ENCODE data around the gene TCHH. TPM values are rescaled to one million over a fixed set of nuclear protein-coding genes. Genes with fewer than 3 reads are reported as not detected.
"Not testable (repeated sequence)": the region's sequence is repeated elsewhere in the genome, so short reads cannot be mapped to it uniquely, and the experiment has no call there.

Gene TCHH, protein sequence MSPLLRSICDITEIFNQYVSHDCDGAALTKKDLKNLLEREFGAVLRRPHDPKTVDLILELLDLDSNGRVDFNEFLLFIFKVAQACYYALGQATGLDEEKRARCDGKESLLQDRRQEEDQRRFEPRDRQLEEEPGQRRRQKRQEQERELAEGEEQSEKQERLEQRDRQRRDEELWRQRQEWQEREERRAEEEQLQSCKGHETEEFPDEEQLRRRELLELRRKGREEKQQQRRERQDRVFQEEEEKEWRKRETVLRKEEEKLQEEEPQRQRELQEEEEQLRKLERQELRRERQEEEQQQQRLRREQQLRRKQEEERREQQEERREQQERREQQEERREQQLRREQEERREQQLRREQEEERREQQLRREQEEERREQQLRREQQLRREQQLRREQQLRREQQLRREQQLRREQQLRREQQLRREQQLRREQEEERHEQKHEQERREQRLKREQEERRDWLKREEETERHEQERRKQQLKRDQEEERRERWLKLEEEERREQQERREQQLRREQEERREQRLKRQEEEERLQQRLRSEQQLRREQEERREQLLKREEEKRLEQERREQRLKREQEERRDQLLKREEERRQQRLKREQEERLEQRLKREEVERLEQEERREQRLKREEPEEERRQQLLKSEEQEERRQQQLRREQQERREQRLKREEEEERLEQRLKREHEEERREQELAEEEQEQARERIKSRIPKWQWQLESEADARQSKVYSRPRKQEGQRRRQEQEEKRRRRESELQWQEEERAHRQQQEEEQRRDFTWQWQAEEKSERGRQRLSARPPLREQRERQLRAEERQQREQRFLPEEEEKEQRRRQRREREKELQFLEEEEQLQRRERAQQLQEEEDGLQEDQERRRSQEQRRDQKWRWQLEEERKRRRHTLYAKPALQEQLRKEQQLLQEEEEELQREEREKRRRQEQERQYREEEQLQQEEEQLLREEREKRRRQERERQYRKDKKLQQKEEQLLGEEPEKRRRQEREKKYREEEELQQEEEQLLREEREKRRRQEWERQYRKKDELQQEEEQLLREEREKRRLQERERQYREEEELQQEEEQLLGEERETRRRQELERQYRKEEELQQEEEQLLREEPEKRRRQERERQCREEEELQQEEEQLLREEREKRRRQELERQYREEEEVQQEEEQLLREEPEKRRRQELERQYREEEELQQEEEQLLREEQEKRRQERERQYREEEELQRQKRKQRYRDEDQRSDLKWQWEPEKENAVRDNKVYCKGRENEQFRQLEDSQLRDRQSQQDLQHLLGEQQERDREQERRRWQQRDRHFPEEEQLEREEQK (N-terminal part only)
- under 1 TPM in 1 of 2 donors, not detected in 1; 0.08 TPM for total RNA-seq

- no peak for ATAC-seq
- Mint-ChIP-seq H3K27me3 (peaks cover 19 to 32% of the 10 kb centered on the region in 2 donors), H3K27ac (no peak within 1 kb of the TSS), H3K4me3 (no peak within 1 kb of the TSS), H3K36me3 (no peaks in the 10 kb centered on the region), H3K9me3 (no peaks in the 10 kb centered on the region), H3K4me1 (ENCODE audit: low read depth in 2 of 2) (no peaks in the 10 kb centered on the region)
- no peak for DNase-seq (ENCODE audit: low spot score)
Observed at GRCh38 chr1:152115344-152115743, at the start of gene TCHH. Gene TCHH (minus strand): TSS chr1:152115444. CDS start chr1:152114080, 1,364 bp downstream.

DNA sequence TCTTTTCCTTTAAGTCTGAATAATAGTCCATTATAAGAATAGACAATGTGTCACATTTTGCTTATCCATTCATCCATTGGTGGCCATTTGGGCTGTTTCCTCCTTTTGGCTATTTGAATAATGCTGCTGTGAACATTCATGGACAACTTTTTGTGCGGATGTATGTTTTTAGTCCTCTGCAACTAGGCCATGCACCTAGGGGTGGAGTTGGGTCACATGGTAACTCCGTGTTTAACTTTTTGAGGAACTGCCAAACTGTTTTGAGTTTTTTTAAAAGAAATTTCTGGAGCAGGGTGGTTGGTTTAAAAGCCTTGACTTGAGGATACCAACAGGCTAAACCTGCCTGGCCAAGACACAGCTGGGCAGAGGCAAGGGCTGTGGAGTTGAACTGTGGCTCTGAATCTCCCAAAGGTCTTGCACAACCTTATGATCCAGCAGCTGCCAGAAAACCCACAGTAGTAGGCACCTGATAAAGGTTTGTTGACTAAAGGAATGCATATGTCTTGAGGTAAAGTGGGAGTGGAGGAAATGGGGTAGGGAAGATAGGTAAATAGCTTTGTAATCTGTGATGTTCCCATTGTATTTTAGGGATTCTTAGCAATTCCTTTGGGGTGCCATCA is 49.4 kb upstream of the TCHH start:
- peaks cover 2 to 7% of the 10 kb centered on the region in 2 donors for H3K4me1 Mint-ChIP-seq (ENCODE audit: low read depth in 2 of 2)
- DNase-seq (ENCODE audit: low spot score) (no peak), ATAC-seq (no peak)
- H3K4me3 Mint-ChIP-seq = no peak overlapping the region
- peaks cover 11 to 14% of the 10 kb centered on the region in 2 donors for H3K27me3 Mint-ChIP-seq
- H3K9me3 Mint-ChIP-seq = no peaks in the 10 kb centered on the region
- no peak overlapping the region for H3K27ac Mint-ChIP-seq
- no peaks in the 10 kb centered on the region for H3K36me3 Mint-ChIP-seq

GRCh38 chr1:152162792-152163463 is 47.7 kb upstream of the TCHH start:
- peaks cover 11 to 14% of the 10 kb centered on the region in 2 donors for H3K27me3 Mint-ChIP-seq
- no peak for ATAC-seq
- no peak overlapping the region for H3K27ac Mint-ChIP-seq
- H3K9me3 Mint-ChIP-seq = no peaks in the 10 kb centered on the region
- no peak for DNase-seq (ENCODE audit: low spot score)
- H3K4me1 Mint-ChIP-seq (ENCODE audit: low read depth in 2 of 2) = peaks cover 2 to 7% of the 10 kb centered on the region in 2 donors
- no peak overlapping the region for H3K4me3 Mint-ChIP-seq
- H3K36me3 Mint-ChIP-seq = no peaks in the 10 kb centered on the region

DNA sequence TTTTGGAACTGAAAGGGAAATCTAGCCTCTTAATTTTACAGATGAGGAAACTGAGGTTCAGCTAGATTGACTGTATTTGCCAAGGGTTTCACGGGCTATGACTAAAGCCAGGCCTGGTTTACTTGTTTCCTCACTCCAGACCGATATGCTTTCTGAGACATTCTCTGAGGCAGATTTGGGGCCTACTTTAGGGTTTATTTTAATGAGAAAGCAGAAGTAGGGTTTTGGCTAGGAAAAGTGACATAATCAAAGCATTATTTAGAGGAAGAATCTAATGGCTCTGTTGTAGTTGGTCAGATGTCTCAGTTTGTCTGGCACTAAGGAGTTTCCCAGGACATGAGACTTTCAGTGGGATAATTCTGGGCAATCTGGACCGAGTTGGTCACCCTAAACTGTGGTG is 45.3 kb upstream of the TCHH start:
- H3K4me3 Mint-ChIP-seq = no peak overlapping the region
- DNase-seq (ENCODE audit: low spot score) (no peak), ATAC-seq (no peak)
- H3K4me1 Mint-ChIP-seq (ENCODE audit: low read depth in 2 of 2) = peaks cover 0 to 2% of the 10 kb centered on the region in 2 donors
- H3K27me3 Mint-ChIP-seq = peaks cover 8% of the 10 kb centered on the region in 2 donors
- H3K9me3 Mint-ChIP-seq = no peaks in the 10 kb centered on the region
- no peaks in the 10 kb centered on the region for H3K36me3 Mint-ChIP-seq
- H3K27ac Mint-ChIP-seq = no peak overlapping the region

GRCh38 chr1:152159144-152159543 is 43.9 kb upstream of the TCHH start, which contains the start of gene RPTN:
Gene RPTN (minus strand): TSS chr1:152159228. CDS start chr1:152157889, 1,339 bp downstream.
- no peak for DNase-seq (ENCODE audit: low spot score)
- Mint-ChIP-seq H3K9me3 (no peaks in the 10 kb centered on the region), H3K4me3 (no peak within 1 kb of the TSS), H3K27me3 (peaks cover 5 to 9% of the 10 kb centered on the region in 2 donors), H3K36me3 (no peaks in the 10 kb centered on the region), H3K4me1 (ENCODE audit: low read depth in 2 of 2) (no peaks in the 10 kb centered on the region), H3K27ac (no peak within 1 kb of the TSS)
- no peak for ATAC-seq

DNA sequence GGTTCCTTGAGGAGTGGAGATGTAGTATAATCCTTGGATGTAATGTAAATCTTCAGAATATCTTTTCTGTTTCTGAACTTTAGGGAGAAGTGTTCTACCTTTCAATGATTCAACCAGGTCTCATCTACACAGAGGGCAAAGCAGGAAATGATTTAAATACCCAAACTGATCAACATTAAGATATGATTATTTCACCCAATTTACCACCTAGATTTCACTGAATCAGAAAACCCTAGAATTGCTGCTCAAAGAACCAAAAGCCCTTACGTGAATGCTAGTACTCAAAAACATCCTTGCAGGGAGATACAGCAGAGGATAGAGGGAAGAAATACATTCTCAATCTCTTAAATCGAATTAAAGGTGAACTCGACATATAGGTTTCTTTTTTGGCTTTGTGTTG is 38.8 kb upstream of the TCHH start:
- Mint-ChIP-seq H3K27ac (no peak overlapping the region), H3K36me3 (no peaks in the 10 kb centered on the region), H3K4me1 (ENCODE audit: low read depth in 2 of 2) (no peaks in the 10 kb centered on the region), H3K4me3 (no peak overlapping the region), H3K9me3 (peaks cover under 1% of the 10 kb centered on the region), H3K27me3 (peaks cover 11 to 25% of the 10 kb centered on the region in 2 donors)
- no peak for DNase-seq (ENCODE audit: low spot score)
- no peak for ATAC-seq

- no peaks in the 10 kb centered on the region for H3K4me1 Mint-ChIP-seq (ENCODE audit: low read depth in 2 of 2)
- peaks cover 6% of the 10 kb centered on the region for H3K36me3 Mint-ChIP-seq
- no peak overlapping the region for H3K27ac Mint-ChIP-seq
- no peak for DNase-seq (ENCODE audit: low spot score)
- H3K4me3 Mint-ChIP-seq = no peak overlapping the region
- ATAC-seq = no peak
- H3K27me3 Mint-ChIP-seq = peaks cover 15 to 25% of the 10 kb centered on the region in 2 donors
- peaks cover 8% of the 10 kb centered on the region for H3K9me3 Mint-ChIP-seq
Observed at GRCh38 chr1:152151646-152152045, 36.4 kb upstream of the TCHH start.

DNA sequence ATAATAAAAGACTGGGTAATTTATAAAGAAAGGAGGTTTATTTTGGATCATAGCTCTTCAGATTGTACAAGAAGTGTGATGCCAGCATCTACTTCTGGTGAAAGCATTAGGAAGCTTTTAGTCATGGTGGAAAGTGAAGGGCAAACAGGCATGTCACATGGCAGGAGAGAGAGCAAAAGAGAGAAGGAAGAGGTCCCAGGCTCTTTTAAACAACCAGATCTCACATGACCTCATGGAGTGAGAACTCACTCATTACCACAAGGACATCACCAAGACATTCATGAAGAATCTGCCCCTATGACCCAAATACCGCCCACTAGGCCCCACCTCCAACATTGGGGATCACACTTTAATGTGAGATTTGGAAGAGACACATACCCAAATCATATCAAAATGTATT is 33.7 kb upstream of the TCHH start:
- ATAC-seq (no peak), DNase-seq (ENCODE audit: low spot score) (no peak)
- H3K36me3 Mint-ChIP-seq = peaks cover 6% of the 10 kb centered on the region
- no peaks in the 10 kb centered on the region for H3K4me1 Mint-ChIP-seq (ENCODE audit: low read depth in 2 of 2)
- H3K27ac Mint-ChIP-seq = no peak overlapping the region
- peaks cover 14% of the 10 kb centered on the region for H3K9me3 Mint-ChIP-seq
- H3K4me3 Mint-ChIP-seq = no peak overlapping the region
- H3K27me3 Mint-ChIP-seq = peaks cover 20 to 31% of the 10 kb centered on the region in 2 donors

GRCh38 chr1:152148051-152148450 is 32.8 kb upstream of the TCHH start:
- H3K27me3 Mint-ChIP-seq = peaks cover 24 to 38% of the 10 kb centered on the region in 2 donors
- peaks cover 6% of the 10 kb centered on the region for H3K36me3 Mint-ChIP-seq
- no peak overlapping the region for H3K4me3 Mint-ChIP-seq
- H3K4me1 Mint-ChIP-seq (ENCODE audit: low read depth in 2 of 2) = no peaks in the 10 kb centered on the region
- ATAC-seq = no peak
- no peak for DNase-seq (ENCODE audit: low spot score)
- H3K9me3 Mint-ChIP-seq = peaks cover 14% of the 10 kb centered on the region
- H3K27ac Mint-ChIP-seq = no peak overlapping the region

DNA sequence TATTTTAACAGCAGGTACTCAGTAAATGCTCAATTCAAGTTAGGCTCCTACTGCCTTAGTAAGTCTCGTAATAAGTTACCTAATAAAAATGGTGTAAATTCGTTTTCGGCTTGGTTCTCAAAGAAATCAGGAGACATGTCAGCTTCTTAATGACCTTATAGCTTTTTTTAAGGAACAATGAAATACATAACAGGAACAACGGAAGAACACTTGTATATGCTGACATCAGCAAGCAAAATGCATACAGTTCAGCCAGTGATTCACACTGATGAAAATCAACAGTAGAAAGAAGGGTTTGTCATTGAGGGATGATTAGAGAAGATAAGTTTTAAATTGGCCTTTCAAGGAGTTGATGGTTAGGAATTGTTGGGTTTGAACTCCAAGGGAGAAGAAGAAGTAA is 30.5 kb upstream of the TCHH start:
- H3K4me1 Mint-ChIP-seq (ENCODE audit: low read depth in 2 of 2) = no peaks in the 10 kb centered on the region
- H3K36me3 Mint-ChIP-seq = peaks cover 6% of the 10 kb centered on the region
- H3K27ac Mint-ChIP-seq = no peak overlapping the region
- no peak overlapping the region for H3K4me3 Mint-ChIP-seq
- H3K9me3 Mint-ChIP-seq = peaks cover 14% of the 10 kb centered on the region
- H3K27me3 Mint-ChIP-seq = peaks cover 16 to 35% of the 10 kb centered on the region in 2 donors
- ATAC-seq (no peak), DNase-seq (ENCODE audit: low spot score) (no peak)

GRCh38 chr1:152144674-152145183 is 29.5 kb upstream of the TCHH start:
- not testable (repeated sequence) for H3K36me3 Mint-ChIP-seq; ATAC-seq; H3K4me1 Mint-ChIP-seq (ENCODE audit: low read depth in 2 of 2); H3K27ac Mint-ChIP-seq; DNase-seq (ENCODE audit: low spot score); H3K4me3 Mint-ChIP-seq
- Mint-ChIP-seq H3K9me3 (peaks cover 14% of the 10 kb centered on the region), H3K27me3 (peaks cover 16 to 37% of the 10 kb centered on the region in 2 donors)

DNA sequence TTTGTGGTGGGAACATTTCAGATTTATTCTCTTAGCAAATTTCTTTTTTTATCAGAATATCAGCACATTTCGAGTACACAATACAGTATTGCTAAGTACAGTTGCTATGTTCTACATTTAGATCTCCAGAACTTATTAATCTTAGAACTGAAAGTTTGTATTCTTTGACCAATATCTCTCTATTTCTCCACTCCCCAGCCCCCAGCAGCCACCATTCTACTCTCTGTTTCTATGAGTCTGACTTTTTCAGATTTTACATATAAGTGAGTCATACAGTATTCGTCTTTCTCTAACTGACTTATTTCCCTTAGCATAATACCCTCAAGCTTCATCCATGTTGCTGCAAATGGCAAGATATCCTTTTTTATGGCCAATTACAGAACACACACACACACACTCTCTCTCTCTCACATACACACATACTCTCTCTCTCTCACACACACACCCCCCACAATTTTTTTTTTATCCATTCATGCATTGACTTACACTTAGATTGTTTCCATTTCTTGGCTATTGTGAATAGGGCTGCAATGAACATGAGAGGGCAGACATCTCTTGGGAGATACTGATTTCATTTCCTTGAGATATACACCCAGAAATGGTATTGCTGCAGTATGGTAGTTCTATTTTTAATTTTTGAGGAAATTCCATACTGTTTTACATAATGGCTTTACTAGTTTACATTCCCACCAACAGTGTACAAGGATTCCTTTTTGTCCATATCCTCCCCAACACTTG is 28.1 kb upstream of the TCHH start:
- peak in 1 of 2 donors; percentile 73 for ATAC-seq

More for the DNA sequence above, 28.1 kb upstream of the TCHH start:
- H3K36me3 Mint-ChIP-seq = peaks cover 2% of the 10 kb centered on the region
- DNase-seq (ENCODE audit: low spot score) = no peak
- no peak overlapping the region for H3K4me3 Mint-ChIP-seq
- H3K27me3 Mint-ChIP-seq = peaks cover 19 to 41% of the 10 kb centered on the region in 2 donors
- H3K9me3 Mint-ChIP-seq = peaks cover 6% of the 10 kb centered on the region
- H3K4me1 Mint-ChIP-seq (ENCODE audit: low read depth in 2 of 2) = no peaks in the 10 kb centered on the region
- no peak overlapping the region for H3K27ac Mint-ChIP-seq

Data from natural killer cell treated with Interleukin-12 subunit alpha and Interleukin-12 subunit beta and Interleukin-15 and Interleukin-18, amount 100 ng/mL, for 72 hours (primary cell).